BE2C (cell line): ENCODE results near the gene PCCA.
"Not testable (repeated sequence)": the region's sequence is repeated elsewhere in the genome, so short reads cannot be mapped to it uniquely, and the experiment has no call there.

Experiments used
- DNase-seq: peaks from one replicate; pipeline ENCODE4 v3.0.0-alpha.2; 2020
- H3K27me3 ChIP-seq: fragments of 250-450 bp; sonication (Bioruptor Pico); 2 replicates; pipeline ENCODE4 v1.5.1; 2020; ENCODE audit warnings: mild to moderate bottlenecking
- H3K36me3 ChIP-seq: fragments of 250-450 bp; sonication (Bioruptor Pico); 2 replicates; pipeline ENCODE4 v1.5.1; 2020; ENCODE audit warnings: mild to moderate bottlenecking
- H3K4me1 ChIP-seq: fragments of 250-450 bp; sonication (Bioruptor Pico); 2 replicates; pipeline ENCODE4 v1.5.1; 2020
- H3K4me3 ChIP-seq: 2 replicates; pipeline ENCODE4 v1.5.1; 2011; ENCODE audit warnings: low read depth, low read length
- H3K9me3 ChIP-seq: fragments of 250-450 bp; sonication (Bioruptor Pico); 2 replicates; pipeline ENCODE4 v1.5.1; 2020
- TF ChIP-seq, protein P1 (sequence below): IDR thresholded peaks from 2 replicates; pipeline ENCODE4 v1.5.1; 2012; ENCODE audit warnings: mild to moderate bottlenecking, low read depth, low read length

Gene PCCA

DNA sequence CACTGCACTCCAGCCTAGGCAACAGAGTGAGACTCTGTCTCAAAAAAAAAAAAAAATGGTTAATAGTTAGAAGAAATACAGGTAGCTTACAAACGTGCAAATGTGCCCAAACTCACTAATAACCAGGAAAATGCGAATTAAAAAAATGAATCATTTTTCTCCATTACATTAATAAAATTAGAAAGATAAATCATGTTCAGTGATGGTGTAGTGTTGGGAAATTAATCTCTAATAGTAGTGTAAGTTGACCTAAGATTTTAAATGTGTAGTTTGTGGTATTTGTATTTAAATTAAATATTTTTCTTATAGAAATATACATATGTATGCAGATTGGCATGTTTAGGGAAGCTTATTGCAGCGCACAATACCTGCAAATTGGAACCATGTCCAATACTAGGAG lies 57.6 kb downstream of the PCCA start:
- no peaks in the 10 kb centered on the region for H3K36me3 ChIP-seq
- TF ChIP-seq, protein P1, sequence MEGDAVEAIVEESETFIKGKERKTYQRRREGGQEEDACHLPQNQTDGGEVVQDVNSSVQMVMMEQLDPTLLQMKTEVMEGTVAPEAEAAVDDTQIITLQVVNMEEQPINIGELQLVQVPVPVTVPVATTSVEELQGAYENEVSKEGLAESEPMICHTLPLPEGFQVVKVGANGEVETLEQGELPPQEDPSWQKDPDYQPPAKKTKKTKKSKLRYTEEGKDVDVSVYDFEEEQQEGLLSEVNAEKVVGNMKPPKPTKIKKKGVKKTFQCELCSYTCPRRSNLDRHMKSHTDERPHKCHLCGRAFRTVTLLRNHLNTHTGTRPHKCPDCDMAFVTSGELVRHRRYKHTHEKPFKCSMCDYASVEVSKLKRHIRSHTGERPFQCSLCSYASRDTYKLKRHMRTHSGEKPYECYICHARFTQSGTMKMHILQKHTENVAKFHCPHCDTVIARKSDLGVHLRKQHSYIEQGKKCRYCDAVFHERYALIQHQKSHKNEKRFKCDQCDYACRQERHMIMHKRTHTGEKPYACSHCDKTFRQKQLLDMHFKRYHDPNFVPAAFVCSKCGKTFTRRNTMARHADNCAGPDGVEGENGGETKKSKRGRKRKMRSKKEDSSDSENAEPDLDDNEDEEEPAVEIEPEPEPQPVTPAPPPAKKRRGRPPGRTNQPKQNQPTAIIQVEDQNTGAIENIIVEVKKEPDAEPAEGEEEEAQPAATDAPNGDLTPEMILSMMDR, result no peak
- H3K27me3 ChIP-seq, result no peaks in the 10 kb centered on the region
- no peak for DNase-seq
- no peak overlapping the region for H3K4me3 ChIP-seq
- H3K4me1 ChIP-seq, result no peaks in the 10 kb centered on the region
- no peaks in the 10 kb centered on the region for H3K9me3 ChIP-seq

DNA sequence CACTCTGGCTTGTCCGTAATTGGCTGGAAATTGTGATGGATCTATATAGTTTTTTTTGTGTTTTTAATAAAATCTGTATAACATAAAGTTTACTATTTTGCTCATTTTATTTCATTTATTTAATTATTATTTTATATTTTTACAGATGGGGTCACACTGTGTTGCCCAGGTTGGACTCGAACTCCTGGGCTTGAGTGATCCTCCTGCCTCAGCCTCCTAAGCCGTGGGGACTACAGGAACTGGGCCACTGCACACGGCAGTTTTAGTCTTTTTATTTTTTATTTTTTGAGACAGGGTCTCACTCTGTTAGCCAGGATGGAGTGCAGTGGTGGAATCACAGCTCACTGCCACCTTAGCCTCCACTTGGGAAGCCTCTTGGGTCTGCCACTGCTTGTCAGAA lies 58.9 kb downstream of the PCCA start:
- no peak for DNase-seq
- Histone ChIP-seq H3K9me3 (no peaks in the 10 kb centered on the region), H3K4me1 (no peaks in the 10 kb centered on the region), H3K36me3 (no peaks in the 10 kb centered on the region), H3K4me3 (no peak overlapping the region), H3K27me3 (no peaks in the 10 kb centered on the region)
- TF ChIP-seq, protein P1, result no peak

DNA sequence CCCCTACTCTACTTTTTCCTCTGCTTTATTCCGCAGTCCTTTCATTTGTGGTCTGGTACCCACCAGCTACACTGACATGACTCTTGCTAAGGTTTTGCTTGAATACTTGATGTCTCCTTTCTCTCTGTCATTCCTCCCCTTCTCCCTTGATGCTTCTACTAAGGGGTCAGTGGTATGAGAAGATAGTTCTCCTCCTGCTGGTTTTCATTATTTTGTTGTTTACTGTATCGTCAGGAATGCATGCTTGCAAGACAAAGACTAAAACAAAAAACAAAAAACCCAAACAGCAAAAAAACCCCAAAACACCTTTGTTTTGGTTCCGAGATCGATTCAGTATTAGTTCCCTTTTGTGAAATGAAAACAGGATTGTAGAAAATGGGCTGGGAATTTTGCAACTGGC lies 59.5 kb downstream of the PCCA start:
- DNase-seq, result no peak
- TF ChIP-seq, protein P1, result no peak
- Histone ChIP-seq H3K4me1 (no peaks in the 10 kb centered on the region), H3K9me3 (no peaks in the 10 kb centered on the region), H3K36me3 (no peaks in the 10 kb centered on the region), H3K27me3 (no peaks in the 10 kb centered on the region), H3K4me3 (no peak overlapping the region)

DNA sequence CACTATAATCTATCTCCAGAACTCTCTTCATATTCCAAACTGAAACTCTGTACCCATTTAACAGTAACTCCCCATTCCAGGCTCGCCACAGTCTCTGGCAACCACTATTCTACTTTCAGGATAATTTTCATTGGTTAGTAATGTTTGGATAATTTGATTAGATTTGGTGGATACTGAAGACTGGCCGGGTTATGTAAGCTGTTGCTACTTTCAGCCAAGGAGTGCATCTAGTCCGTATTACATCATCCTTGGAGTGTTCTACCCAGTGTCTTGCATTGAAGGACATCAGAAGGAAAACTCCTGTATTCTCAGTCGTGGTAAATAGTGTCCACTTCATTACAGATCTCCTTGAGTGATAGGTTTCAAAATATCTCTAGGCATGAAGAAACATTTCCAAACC lies 60.5 kb downstream of the PCCA start:
- no peak for DNase-seq
- no peaks in the 10 kb centered on the region for H3K36me3 ChIP-seq
- no peaks in the 10 kb centered on the region for H3K4me1 ChIP-seq
- no peak overlapping the region for H3K4me3 ChIP-seq
- TF ChIP-seq, protein P1, result no peak
- H3K27me3 ChIP-seq, result no peaks in the 10 kb centered on the region
- H3K9me3 ChIP-seq, result no peaks in the 10 kb centered on the region

DNA sequence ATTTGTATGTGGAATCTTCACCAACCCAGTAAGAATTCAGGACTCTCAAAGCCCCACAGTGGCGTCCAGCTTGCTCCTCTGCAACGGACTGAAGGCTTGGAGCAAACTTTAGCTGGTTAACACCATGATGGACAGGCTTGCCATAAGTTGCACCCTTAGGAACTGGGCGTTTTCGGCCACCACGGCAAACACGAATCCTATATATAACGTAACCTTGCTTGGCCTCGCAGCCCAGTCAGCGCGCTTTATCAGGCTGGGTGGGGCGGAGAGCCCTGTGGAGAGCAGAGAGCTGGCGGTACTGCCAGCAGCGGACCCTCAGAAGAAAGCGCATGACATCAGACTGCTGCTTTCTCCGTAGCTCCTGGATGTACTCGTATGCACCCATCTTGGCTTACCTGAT lies 61.8 kb downstream of the PCCA start:
- H3K4me1 ChIP-seq, H3K4me3 ChIP-seq, H3K9me3 ChIP-seq, H3K36me3 ChIP-seq, H3K27me3 ChIP-seq, DNase-seq: not testable (repeated sequence)

DNA sequence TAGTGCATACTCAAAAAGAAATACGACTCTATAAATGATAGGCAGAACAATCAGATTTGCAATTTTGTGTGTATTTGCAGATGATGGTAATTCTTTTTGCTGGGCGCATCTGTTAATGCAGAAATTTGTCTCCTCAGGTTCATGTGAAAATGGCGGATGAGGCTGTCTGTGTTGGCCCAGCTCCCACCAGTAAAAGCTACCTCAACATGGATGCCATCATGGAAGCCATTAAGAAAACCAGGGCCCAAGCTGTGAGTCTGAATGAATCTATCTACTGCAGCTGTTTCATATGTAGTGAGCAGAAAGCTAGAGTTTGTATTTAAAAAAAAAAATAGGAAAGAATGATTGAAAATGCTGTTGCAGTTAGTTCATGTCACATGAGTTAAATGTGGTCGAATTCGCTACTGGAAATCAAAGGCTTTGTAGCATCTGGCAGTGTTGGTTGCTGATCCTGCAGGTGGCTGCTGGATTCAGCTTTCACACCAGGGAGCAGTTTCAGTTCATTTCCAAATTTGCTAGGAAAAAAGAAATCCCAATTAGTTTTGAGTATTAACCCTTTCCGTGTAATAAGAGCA lies 66.0 kb downstream of the PCCA start:
- Histone ChIP-seq H3K4me1 (no peaks in the 10 kb centered on the region), H3K9me3 (no peaks in the 10 kb centered on the region), H3K36me3 (no peaks in the 10 kb centered on the region), H3K4me3 (no peak overlapping the region), H3K27me3 (no peaks in the 10 kb centered on the region)
- TF ChIP-seq, protein P1, result no peak
- DNase-seq, result no peak

DNA sequence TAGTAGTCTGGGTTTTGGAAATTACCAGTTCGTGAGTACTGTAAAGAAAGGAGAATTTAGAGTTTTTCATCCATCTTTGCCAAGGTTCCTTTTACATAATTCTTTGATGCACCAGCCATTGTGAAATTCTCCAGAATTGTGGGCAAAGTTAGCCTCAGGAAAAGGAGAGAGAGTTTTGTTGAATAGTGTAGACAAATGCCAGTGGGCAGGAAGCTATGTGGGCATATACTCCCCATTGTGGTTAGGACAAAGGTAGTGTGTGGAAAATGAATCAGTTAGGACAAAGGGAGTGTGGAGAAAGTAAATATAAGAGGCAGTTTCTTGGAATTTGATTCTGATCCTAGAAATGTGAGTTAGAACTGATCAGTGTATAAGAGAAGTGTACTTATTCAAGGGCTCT lies 67.9 kb downstream of the PCCA start:
- TF ChIP-seq, protein P1, result no peak
- no peak overlapping the region for H3K4me3 ChIP-seq
- no peaks in the 10 kb centered on the region for H3K9me3 ChIP-seq
- no peaks in the 10 kb centered on the region for H3K27me3 ChIP-seq
- no peak for DNase-seq
- H3K36me3 ChIP-seq, result no peaks in the 10 kb centered on the region
- H3K4me1 ChIP-seq, result no peaks in the 10 kb centered on the region
